PC-3 (cell line): Measurements from ENCODE around the gene HECW1. TPM values are rescaled to one million over a fixed set of nuclear protein-coding genes. Genes with fewer than 3 reads are reported as not detected.

ENCODE experiments used
- ATAC-seq: fragments of 200-7000 bp; cut with Tn5 transposase; 2 replicates; pipeline ENCODE4 v1.9.1; 2020; ENCODE audit warnings: mild to moderate bottlenecking, moderate library complexity
- BruUV-seq: library from RNA; stranded (reverse); fragments of 400-500 nt; replicated peaks from 2 replicates; lab custom pipeline; 2021; lab: Mats Ljungman, UMichigan
- CTCF ChIA-PET: fragments of 300-600 bp; sonication (Branson Sonifier 250); formaldehyde crosslinking; loops from one replicate; lab custom pipeline; 2022; ENCODE audit warnings: antibody characterized with exemption; lab: Charles Lee
- POLR2A ChIA-PET: fragments of 300-600 bp; sonication (Branson Sonifier 250); formaldehyde crosslinking; loops from one replicate; lab custom pipeline; 2022; ENCODE audit warnings: antibody characterized with exemption; ENCODE audit not compliant: unreplicated experiment; lab: Charles Lee
- DNase-seq: peaks from one replicate; pipeline ENCODE4 v3.0.0-alpha.2; 2015
- H2AFZ ChIP-seq: fragments of 300-600 bp; sonication (generic); 2 replicates; pipeline ENCODE4 v1.6.0; 2016; ENCODE audit warnings: antibody characterized with exemption, low read length
- H3F3A ChIP-seq: fragments of 300-600 bp; sonication (generic); one replicate; pipeline ENCODE4 v1.6.0; 2017; ENCODE audit warnings: antibody characterized with exemption, low read length, control low read depth, mild to moderate bottlenecking; ENCODE audit not compliant: unreplicated experiment
- H3K27ac ChIP-seq: fragments of 300-600 bp; sonication (generic); 2 replicates; pipeline ENCODE4 v1.5.1; 2016; ENCODE audit warnings: mild to moderate bottlenecking, low read length
- H3K27me3 ChIP-seq: fragments of 300-600 bp; sonication (generic); 2 replicates; pipeline ENCODE4 v1.6.1; 2016; ENCODE audit warnings: low read length, mixed read lengths
- H3K36me3 ChIP-seq: fragments of 300-600 bp; sonication (generic); 2 replicates; pipeline ENCODE4 v1.6.1; 2016; ENCODE audit warnings: low read depth, mixed run types, low read length, mixed read lengths
- H3K4me1 ChIP-seq: fragments of 300-600 bp; sonication (generic); 2 replicates; pipeline ENCODE4 v1.5.1; 2016; ENCODE audit warnings: low read length; ENCODE audit not compliant: insufficient read depth
- H3K4me2 ChIP-seq: fragments of 300-600 bp; sonication (generic); 2 replicates; pipeline ENCODE4 v1.6.0; 2016; ENCODE audit warnings: low read length
- H3K4me3 ChIP-seq: fragments of 300-600 bp; sonication (generic); 2 replicates; pipeline ENCODE4 v1.5.1; 2016; ENCODE audit warnings: mild to moderate bottlenecking, low read length, mixed read lengths
- H3K79me2 ChIP-seq: fragments of 300-600 bp; sonication (generic); 2 replicates; pipeline ENCODE4 v1.6.1; 2017; ENCODE audit warnings: low read length, mixed read lengths
- H3K9ac ChIP-seq: fragments of 300-600 bp; sonication (generic); 2 replicates; pipeline ENCODE4 v1.6.0; 2016; ENCODE audit warnings: mild to moderate bottlenecking, low read length
- H3K9me2 ChIP-seq: fragments of 300-600 bp; sonication (generic); replicated peaks from 2 replicates; pipeline ENCODE4 v1.6.1; 2016; ENCODE audit warnings: mixed run types, low read length, mixed read lengths
- H3K9me3 ChIP-seq: fragments of 300-600 bp; sonication (generic); 2 replicates; pipeline ENCODE4 v1.6.1; 2016; ENCODE audit warnings: low read length, mixed read lengths
- H4K20me1 ChIP-seq: fragments of 300-600 bp; sonication (generic); 2 replicates; pipeline ENCODE4 v1.6.1; 2016; ENCODE audit warnings: low read length, mixed read lengths
- EZH2 ChIP-seq: fragments of 300-600 bp; sonication (generic); IDR thresholded peaks from one replicate; pipeline ENCODE4 v1.6.1; 2017; ENCODE audit warnings: antibody characterized with exemption, mild to moderate bottlenecking, low read length; ENCODE audit not compliant: unreplicated experiment
- EZH2phosphoT487 ChIP-seq: fragments of 300-600 bp; sonication (generic); IDR thresholded peaks from 2 replicates; pipeline ENCODE4 v1.6.1; 2018; ENCODE audit warnings: mild to moderate bottlenecking, antibody characterized with exemption, low read length, borderline replicate concordance
- intact Hi-C: fragments of 100-400 bp; cut with micrococcal nuclease; formaldehyde crosslinking; loops from 2 replicates; pipeline ENCODE4 v1.9.0; 2023
- total RNA-seq: library from RNA; depleted of rRNA; stranded (reverse); fragments of >200 nt; gene quantifications from 2 replicates; pipeline ENCODE4 v1.2.3, GENCODE V29; 2014
- TF ChIP-seq, protein P1 (sequence below): fragments of 300-600 bp; sonication (generic); conservative IDR thresholded peaks from 2 replicates; pipeline ENCODE4 v1.5.1; 2017; ENCODE audit warnings: antibody characterized with exemption, low read depth, mild to moderate bottlenecking, low read length

Gene HECW1
- total RNA-seq, 1 experiment from 2014 or later = 3.0 TPM

DNA sequence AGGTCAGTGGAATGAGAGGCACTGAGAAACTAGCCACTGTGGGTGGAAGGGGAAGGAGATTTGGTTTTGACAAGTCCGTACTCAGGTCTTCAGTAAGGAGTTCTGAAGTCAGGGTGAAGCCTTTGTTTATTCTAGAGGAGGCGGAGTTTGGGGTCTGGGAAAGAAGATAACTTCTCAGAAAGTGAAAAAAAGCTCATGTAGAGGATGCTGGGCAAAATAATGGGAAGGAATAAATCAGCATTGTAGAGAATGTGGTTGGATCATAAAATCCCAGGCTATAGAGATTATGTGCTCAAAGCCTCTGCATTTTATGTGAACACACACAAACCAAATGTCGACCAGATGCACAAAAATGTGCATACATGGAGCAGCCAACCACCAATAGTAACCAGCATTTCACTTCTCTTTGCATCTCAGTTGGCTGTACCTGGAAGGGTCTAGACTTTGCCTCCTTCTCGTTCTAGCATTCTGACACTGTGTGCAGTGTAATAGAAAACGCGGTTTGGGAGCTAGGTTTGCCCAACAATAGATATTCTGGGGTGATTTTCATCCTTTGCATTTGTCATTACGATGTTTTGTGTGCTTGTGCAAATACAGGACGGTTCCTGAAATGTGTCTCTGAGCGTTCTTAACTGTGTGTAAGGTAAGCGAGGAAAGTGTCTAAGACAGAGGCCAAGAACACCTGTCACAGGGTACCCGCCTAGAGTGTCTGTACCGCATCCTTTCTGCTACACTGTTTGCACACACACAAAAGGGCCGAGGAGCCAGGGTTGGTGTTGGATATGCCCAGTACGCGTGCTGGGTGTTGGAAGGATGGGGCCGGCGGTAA, 603 bp upstream of the HECW1 start:
- no peak overlapping the region for H2AFZ ChIP-seq
- ChIA-PET CTCF (no interaction called here), POLR2A (no interaction called here)
- no peaks in the 10 kb centered on the region for H3F3A ChIP-seq
- no peaks in the 10 kb centered on the region for H3K9me3 ChIP-seq
- TF ChIP-seq EZH2phosphoT487 (no peak), EZH2 (peak; percentile 29)
- TF ChIP-seq, protein P1, sequence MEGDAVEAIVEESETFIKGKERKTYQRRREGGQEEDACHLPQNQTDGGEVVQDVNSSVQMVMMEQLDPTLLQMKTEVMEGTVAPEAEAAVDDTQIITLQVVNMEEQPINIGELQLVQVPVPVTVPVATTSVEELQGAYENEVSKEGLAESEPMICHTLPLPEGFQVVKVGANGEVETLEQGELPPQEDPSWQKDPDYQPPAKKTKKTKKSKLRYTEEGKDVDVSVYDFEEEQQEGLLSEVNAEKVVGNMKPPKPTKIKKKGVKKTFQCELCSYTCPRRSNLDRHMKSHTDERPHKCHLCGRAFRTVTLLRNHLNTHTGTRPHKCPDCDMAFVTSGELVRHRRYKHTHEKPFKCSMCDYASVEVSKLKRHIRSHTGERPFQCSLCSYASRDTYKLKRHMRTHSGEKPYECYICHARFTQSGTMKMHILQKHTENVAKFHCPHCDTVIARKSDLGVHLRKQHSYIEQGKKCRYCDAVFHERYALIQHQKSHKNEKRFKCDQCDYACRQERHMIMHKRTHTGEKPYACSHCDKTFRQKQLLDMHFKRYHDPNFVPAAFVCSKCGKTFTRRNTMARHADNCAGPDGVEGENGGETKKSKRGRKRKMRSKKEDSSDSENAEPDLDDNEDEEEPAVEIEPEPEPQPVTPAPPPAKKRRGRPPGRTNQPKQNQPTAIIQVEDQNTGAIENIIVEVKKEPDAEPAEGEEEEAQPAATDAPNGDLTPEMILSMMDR = no peak
- H3K27ac ChIP-seq = no peak overlapping the region
- no peaks in the 10 kb centered on the region for H3K9me2 ChIP-seq
- peaks cover 5% of the 10 kb centered on the region; the same call in 1 of the 2 replicates for H3K4me1 ChIP-seq
- H3K4me3 ChIP-seq = peak overlapping the region; percentile 58; the same call in 1 of the 2 replicates
- intact Hi-C loops = no loop called here
- H3K36me3 ChIP-seq = no peaks in the 10 kb centered on the region
- BruUV-seq = no TSS peak
- no peaks in the 10 kb centered on the region for H3K79me2 ChIP-seq
- H4K20me1 ChIP-seq = 0 out of 2 replicates have a peak, but pooled peaks cover 2% of the 10 kb centered on the region
- H3K27me3 ChIP-seq = peaks cover 61% of the 10 kb centered on the region
- no peak overlapping the region for H3K9ac ChIP-seq
- DNase-seq (no peak), ATAC-seq (no peak)
- H3K4me2 ChIP-seq = no peak overlapping the region

DNA sequence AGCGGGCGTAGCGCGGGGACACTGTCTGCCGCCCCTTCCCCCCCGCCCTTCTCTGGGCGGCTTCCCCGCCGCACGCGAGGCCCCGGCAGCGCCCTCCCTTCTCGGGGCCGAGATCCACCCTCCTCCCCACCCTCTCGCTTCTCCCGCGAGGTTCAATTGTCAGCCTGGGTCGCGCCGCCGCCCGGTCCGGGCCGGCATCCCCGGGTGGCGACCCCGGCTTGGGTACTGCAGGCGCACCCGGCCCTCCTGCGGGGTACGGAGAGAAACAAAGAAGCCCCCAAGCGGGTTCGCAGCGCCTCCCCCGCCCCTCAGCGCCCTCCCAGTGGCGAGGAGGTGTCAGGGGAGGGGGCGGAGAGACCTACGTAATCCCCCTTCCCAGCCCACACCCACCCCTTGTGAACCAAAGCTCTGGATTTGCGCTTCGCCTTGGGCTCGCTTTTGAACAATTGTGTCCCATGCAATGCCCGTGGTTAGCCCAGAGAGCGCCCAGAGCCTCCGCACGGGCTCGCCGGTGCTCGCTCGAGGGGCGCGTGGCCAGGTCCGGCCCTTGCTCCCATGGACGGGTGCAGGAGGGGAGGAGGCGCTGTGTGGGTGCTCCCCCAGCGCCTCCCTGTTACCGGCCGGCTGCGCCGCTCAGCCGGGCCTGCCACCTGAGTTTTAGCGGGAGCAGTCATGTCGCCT, 634 bp downstream of the HECW1 start:
- BruUV-seq = no TSS peak
- 0 out of 2 replicates have a peak, but pooled peaks cover 2% of the 10 kb centered on the region for H4K20me1 ChIP-seq
- H3K27me3 ChIP-seq = peaks cover 73% of the 10 kb centered on the region
- CTCF ChIA-PET = no interaction called here
- H3K4me2 ChIP-seq = peak overlapping the region; percentile 78
- DNase-seq (peak; percentile 29), ATAC-seq (peak; percentile 61)
- H3K9me2 ChIP-seq = no peaks in the 10 kb centered on the region
- no peaks in the 10 kb centered on the region for H3K79me2 ChIP-seq
- H3K4me1 ChIP-seq = peaks cover 5% of the 10 kb centered on the region; the same call in 1 of the 2 replicates
- TF ChIP-seq, protein P1 = no peak
- TF ChIP-seq EZH2 = peak; percentile 20
- TF ChIP-seq EZH2phosphoT487 = no peak; the same call in 1 of the 2 replicates
- no peak overlapping the region for H3K9ac ChIP-seq
- intact Hi-C loops = no loop called here
- peak overlapping the region; percentile 63 for H2AFZ ChIP-seq
- POLR2A ChIA-PET = no interaction called here
- no peaks in the 10 kb centered on the region for H3F3A ChIP-seq
- no peaks in the 10 kb centered on the region for H3K9me3 ChIP-seq
- no peaks in the 10 kb centered on the region for H3K36me3 ChIP-seq
- H3K4me3 ChIP-seq = peak overlapping the region; percentile 58
- no peak overlapping the region for H3K27ac ChIP-seq
